Subcutaneous abdominal adipose tissue (tissue), 5 donors: ENCODE measurements around the gene IL5.

Experiments
- H3K27ac ChIP-seq: one replicate; pipeline ENCODE4 v1.7.0; 2013; ENCODE audit warnings: low read depth, mild to moderate bottlenecking, inconsistent platforms, low read length, moderate library complexity
- H3K27me3 ChIP-seq, 5 donors: one replicate each; pipeline ENCODE4 v1.7.0; 2013; ENCODE audit warnings: low read length in 5 of 5, inconsistent platforms in 1 of 5; ENCODE audit not compliant: control insufficient read depth in 5 of 5, insufficient read depth in 4 of 5
- H3K36me3 ChIP-seq, 5 donors: one replicate each; pipeline ENCODE4 v1.7.0; 2013; ENCODE audit warnings: low read length in 5 of 5; ENCODE audit not compliant: control insufficient read depth in 5 of 5, insufficient read depth in 5 of 5
- H3K4me1 ChIP-seq, 5 donors: one replicate each; pipeline ENCODE4 v1.7.0; 2013; ENCODE audit warnings: low read length in 5 of 5, mild to moderate bottlenecking in 3 of 5, moderate library complexity in 1 of 5; ENCODE audit not compliant: control insufficient read depth in 5 of 5, insufficient read depth in 5 of 5
- H3K4me3 ChIP-seq, 5 donors: one replicate each; pipeline ENCODE4 v1.7.0; 2013; ENCODE audit warnings: low read length in 5 of 5, low read depth in 1 of 5
- H3K9ac ChIP-seq, 5 donors: one replicate each; pipeline ENCODE4 v1.7.0; 2013; ENCODE audit warnings: low read length in 5 of 5, mild to moderate bottlenecking in 4 of 5, moderate library complexity in 3 of 5
- H3K9me3 ChIP-seq, 5 donors: one replicate each; pipeline ENCODE4 v1.7.0; 2013; ENCODE audit warnings: low read length in 5 of 5; ENCODE audit not compliant: control insufficient read depth in 5 of 5
- donor health status: healthy.
- donor health status: healthy.
- donor health status: healthy.
- donor health status: healthy.
- donor health status: healthy.

IL5 gene

DNA sequence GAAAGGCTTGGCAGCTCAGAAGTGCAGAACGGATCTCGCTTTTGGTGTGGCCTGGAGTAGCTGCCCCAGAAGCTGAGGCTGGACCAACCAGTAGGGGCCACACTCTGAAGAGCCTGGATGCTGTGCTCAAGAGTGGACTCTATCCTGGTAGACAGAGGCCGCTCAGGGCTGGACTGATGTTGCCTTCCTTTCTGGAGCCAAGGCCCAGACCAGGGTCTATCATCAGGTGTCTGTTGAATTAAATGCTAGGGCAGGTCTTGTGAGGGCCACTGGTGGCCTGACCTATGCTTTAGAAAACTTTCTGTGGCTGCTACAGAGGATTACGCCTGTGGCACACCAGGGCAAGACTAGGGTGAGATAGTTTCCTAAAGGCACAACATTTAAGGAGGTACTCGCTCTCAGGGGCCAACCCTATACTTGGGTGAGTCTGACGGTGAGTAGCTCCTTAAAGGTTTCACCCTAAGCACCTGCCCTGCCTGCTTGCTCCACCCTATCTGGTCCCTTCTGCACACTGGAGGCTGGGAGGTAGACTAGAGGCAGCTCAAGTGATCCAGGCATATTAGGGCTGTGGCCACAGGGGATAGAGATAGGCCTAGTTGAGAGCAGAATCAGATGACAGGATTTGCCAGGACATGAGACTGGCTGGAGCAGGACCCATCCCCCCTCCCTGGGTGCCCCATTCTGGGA, 42.9 kb downstream of the IL5 start:
- Histone ChIP-seq H3K36me3 (no peaks in the 10 kb centered on the region), H3K4me1 (peaks cover 11 to 37% (median 26%) of the 10 kb centered on the region in 5 donors), H3K27me3 (no peaks in the 10 kb centered on the region), H3K4me3 (no peak overlapping the region), H3K27ac (peak overlapping the region; percentile 98), H3K9me3 (no peaks in the 10 kb centered on the region), H3K9ac (peak overlapping the region in 3 of 5 donors; percentile 38 to 48 (median 46))

GRCh38 chr5:132499440-132500243, 43.7 kb downstream of the IL5 start:
- peak overlapping the region; percentile 98 for H3K27ac ChIP-seq
- no peak overlapping the region for H3K4me3 ChIP-seq
- peaks cover 16 to 41% (median 32%) of the 10 kb centered on the region in 5 donors for H3K4me1 ChIP-seq
- no peaks in the 10 kb centered on the region for H3K36me3 ChIP-seq
- peak overlapping the region in 2 of 5 donors; percentile 9 to 48 for H3K9ac ChIP-seq
- no peaks in the 10 kb centered on the region for H3K27me3 ChIP-seq
- no peaks in the 10 kb centered on the region for H3K9me3 ChIP-seq

DNA sequence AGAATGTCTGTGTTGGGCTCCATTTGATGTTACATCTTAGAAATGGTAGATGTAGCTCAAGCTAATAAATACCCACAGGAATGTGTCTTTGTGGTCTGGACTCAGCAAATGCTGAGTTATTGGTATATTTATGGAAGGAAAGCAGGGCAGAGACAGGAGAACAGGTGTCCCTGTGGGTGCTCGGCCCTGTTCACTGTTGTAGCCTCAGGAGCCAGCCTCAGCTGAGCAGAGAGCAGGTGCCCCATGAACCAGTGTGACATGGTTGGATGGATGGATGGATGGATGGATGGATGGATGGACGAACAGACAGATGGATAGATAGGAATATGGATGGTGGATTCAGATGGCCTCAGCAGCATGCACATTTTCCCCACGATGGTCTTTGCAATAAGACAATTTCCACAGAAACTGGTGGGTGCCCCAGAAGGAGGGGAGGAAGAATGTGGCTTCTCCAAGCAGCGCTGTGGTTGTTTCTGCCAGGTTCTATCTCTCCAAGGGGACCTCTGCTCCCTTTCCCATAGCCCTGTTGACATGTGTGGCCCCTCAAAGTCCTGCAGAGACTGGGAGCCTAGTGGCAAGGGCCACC, 44.5 kb downstream of the IL5 start:
- Histone ChIP-seq H3K4me3 (no peak overlapping the region), H3K4me1 (peaks cover 16 to 47% (median 38%) of the 10 kb centered on the region in 5 donors), H3K9me3 (no peaks in the 10 kb centered on the region), H3K27ac (peak overlapping the region; percentile 98), H3K9ac (peak overlapping the region in 2 of 5 donors; percentile 9 to 65), H3K36me3 (no peaks in the 10 kb centered on the region), H3K27me3 (no peaks in the 10 kb centered on the region)

GRCh38 chr5:132498152-132498551, 45.2 kb downstream of the IL5 start:
- H3K36me3 ChIP-seq: no peaks in the 10 kb centered on the region
- no peaks in the 10 kb centered on the region for H3K27me3 ChIP-seq
- H3K27ac ChIP-seq: peak overlapping the region; percentile 98
- H3K9ac ChIP-seq: peak overlapping the region in 4 of 5 donors; percentile 65 to 79 (median 73)
- H3K4me3 ChIP-seq: peak overlapping the region in 1 of 5 donors; percentile 9
- no peaks in the 10 kb centered on the region for H3K9me3 ChIP-seq
- H3K4me1 ChIP-seq: peaks cover 16 to 47% (median 38%) of the 10 kb centered on the region in 5 donors

DNA sequence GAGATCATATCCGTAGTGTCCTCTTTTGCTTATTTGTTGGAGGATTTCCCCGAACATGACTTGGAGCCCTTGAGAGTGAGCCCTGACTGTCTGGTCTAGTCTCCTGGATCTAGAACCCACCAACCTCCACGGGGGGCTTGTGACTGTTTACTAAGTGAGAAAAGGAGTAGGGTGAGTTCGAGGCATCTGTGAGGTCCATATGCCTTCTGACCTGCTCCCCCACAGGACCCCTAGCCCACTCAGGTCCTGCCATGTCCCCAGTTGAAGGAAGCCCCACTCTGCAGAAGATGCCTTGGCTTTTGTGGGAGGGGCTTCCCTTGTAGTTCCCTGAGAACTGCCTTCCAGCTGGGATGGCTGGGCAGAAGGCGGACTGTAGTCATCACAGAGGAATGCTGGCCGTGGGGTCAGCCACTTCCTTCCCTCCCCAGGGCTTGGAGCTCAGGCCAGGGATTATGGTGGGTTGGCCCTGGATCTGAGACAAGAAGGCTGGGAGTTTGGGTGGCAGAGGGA, 45.8 kb downstream of the IL5 start:
- peak overlapping the region; percentile 49 to 84 (median 79) for H3K4me3 ChIP-seq

GRCh38 chr5:132496631-132497487, 46.5 kb downstream of the IL5 start:
- no peaks in the 10 kb centered on the region for H3K9me3 ChIP-seq
- H3K27me3 ChIP-seq: no peaks in the 10 kb centered on the region
- H3K27ac ChIP-seq: peak overlapping the region; percentile 98
- H3K9ac ChIP-seq: peak overlapping the region; percentile 76 to 91 (median 88)
- H3K4me3 ChIP-seq: peak overlapping the region; percentile 65 to 88 (median 83)
- no peaks in the 10 kb centered on the region for H3K36me3 ChIP-seq
- H3K4me1 ChIP-seq: peaks cover 18 to 52% (median 43%) of the 10 kb centered on the region in 5 donors

More for the DNA sequence above, 45.8 kb downstream of the IL5 start:
- Histone ChIP-seq H3K4me1 (peaks cover 16 to 47% (median 38%) of the 10 kb centered on the region in 5 donors), H3K27me3 (no peaks in the 10 kb centered on the region), H3K27ac (peak overlapping the region; percentile 98), H3K9me3 (no peaks in the 10 kb centered on the region), H3K36me3 (no peaks in the 10 kb centered on the region), H3K9ac (peak overlapping the region; percentile 65 to 88 (median 79))

DNA sequence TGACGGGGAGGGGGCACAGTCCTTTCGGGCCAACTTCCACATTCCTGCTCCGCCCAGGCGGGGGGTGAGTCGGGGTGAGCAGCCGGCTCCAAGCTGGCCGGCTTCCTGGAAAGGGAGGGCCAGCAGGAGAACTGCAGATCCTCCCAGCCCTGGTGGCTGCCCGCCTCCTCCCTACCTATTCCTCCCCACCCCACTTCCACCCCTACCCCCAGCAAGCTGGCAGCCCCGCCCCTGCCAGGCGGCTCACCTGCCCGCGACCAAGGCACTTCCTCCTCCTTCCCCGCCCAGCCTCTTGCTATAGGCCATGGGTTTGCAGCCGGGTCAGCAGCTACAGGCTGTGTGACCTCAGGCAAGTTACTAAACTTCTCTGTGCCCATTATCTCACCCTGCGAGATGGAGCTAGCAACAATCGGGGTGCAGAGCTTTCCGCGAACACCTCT, 47.1 kb downstream of the IL5 start:
- Histone ChIP-seq H3K9ac (peak overlapping the region; percentile 68 to 91 (median 76)), H3K9me3 (no peaks in the 10 kb centered on the region), H3K4me1 (peaks cover 23 to 55% (median 46%) of the 10 kb centered on the region in 5 donors), H3K36me3 (no peaks in the 10 kb centered on the region), H3K27me3 (no peaks in the 10 kb centered on the region), H3K27ac (peak overlapping the region; percentile 98), H3K4me3 (peak overlapping the region; percentile 65 to 88 (median 83))

- peak overlapping the region; percentile 98 for H3K27ac ChIP-seq
- H3K4me1 ChIP-seq: peaks cover 23 to 53% (median 43%) of the 10 kb centered on the region in 5 donors
- peak overlapping the region; percentile 5 to 83 (median 49) for H3K4me3 ChIP-seq
- H3K9ac ChIP-seq: peak overlapping the region; percentile 63 to 84 (median 77)
- no peaks in the 10 kb centered on the region for H3K27me3 ChIP-seq
- H3K36me3 ChIP-seq: no peaks in the 10 kb centered on the region
- no peaks in the 10 kb centered on the region for H3K9me3 ChIP-seq
These were observed 47.6 kb downstream of the IL5 start for GRCh38 chr5:132495667-132496190.

DNA sequence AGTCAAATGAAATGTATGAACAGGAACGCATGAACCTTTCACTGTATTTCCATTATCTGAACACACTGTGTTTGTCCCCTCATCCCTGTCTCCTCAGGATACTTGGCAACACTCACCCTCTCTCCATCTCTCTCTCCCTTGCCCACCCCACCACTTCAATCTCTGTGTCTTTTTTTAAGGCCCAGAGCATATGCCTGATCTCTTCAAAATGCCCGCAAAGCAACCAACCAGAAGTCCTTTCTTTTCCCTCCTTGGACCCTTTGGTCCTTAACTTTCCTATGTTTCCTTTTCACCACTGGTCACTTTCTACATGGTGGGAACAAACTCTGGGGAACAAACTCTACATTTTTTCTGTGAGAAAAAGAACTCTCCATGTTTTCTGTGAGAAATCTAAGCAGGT, 49.5 kb downstream of the IL5 start:
- peaks cover 25 to 60% (median 50%) of the 10 kb centered on the region in 5 donors for H3K4me1 ChIP-seq
- H3K27ac ChIP-seq: peak overlapping the region; percentile 98

More for the DNA sequence above, 49.5 kb downstream of the IL5 start:
- no peaks in the 10 kb centered on the region for H3K9me3 ChIP-seq
- H3K9ac ChIP-seq: peak overlapping the region in 1 of 5 donors; percentile 39
- H3K27me3 ChIP-seq: no peaks in the 10 kb centered on the region
- peaks cover 0 to 8% (median 5%) of the 10 kb centered on the region in 5 donors for H3K36me3 ChIP-seq
- H3K4me3 ChIP-seq: no peak overlapping the region
